PFSK-1 (cell line): ENCODE results near the gene C10orf120.

Experiments
- POLR2AphosphoS5 ChIP-seq: IDR thresholded peaks from 2 replicates; pipeline ENCODE4 v1.6.1; 2012; ENCODE audit warnings: low read depth, mild to moderate bottlenecking, control low read depth, low read length, moderate library complexity
- SIN3A ChIP-seq: IDR thresholded peaks from 2 replicates; pipeline ENCODE4 v1.6.1; 2012; ENCODE audit warnings: mild to moderate bottlenecking, low read length, moderate library complexity, borderline replicate concordance; ENCODE audit not compliant: insufficient read depth
- TAF1 ChIP-seq: IDR thresholded peaks from 2 replicates; pipeline ENCODE4 v1.6.1; 2012; ENCODE audit warnings: low read length, control low read depth, borderline replicate concordance; ENCODE audit not compliant: insufficient read depth
- TF ChIP-seq, protein P1 (sequence below), 2 experiments: IDR thresholded peaks; 2 replicates each; pipeline versions ENCODE4 v1.6.1 to v1.8.0; 2011 to 2012; ENCODE audit warnings: low read depth in 2 of 2, low read length in 2 of 2, control low read depth in 1 of 2, inconsistent platforms in 1 of 2, mild to moderate bottlenecking in 1 of 2, moderate library complexity in 1 of 2; ENCODE audit not compliant: insufficient read depth in 1 of 2

DNA sequence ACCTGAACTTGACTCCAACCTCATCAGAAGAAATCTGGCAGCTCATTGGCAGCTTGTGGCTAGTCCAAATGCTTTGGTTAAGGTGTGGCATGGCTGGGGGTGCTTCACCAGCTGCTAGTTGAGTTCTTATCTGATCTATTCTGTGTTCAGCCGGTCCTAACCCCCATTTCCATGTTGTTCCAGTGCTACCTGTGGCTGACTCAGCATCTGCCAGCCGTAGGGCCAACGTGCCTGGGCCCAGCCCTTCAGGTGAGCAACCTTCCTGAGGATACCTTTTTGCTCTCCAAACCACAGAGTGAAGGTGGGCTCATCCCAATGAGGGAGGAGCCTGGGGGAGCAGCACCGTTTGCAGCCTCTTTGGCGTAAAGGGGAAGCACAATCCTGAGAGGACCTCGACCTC lies 46.8 kb upstream of the C10orf120 start:
- TF ChIP-seq, protein P1, sequence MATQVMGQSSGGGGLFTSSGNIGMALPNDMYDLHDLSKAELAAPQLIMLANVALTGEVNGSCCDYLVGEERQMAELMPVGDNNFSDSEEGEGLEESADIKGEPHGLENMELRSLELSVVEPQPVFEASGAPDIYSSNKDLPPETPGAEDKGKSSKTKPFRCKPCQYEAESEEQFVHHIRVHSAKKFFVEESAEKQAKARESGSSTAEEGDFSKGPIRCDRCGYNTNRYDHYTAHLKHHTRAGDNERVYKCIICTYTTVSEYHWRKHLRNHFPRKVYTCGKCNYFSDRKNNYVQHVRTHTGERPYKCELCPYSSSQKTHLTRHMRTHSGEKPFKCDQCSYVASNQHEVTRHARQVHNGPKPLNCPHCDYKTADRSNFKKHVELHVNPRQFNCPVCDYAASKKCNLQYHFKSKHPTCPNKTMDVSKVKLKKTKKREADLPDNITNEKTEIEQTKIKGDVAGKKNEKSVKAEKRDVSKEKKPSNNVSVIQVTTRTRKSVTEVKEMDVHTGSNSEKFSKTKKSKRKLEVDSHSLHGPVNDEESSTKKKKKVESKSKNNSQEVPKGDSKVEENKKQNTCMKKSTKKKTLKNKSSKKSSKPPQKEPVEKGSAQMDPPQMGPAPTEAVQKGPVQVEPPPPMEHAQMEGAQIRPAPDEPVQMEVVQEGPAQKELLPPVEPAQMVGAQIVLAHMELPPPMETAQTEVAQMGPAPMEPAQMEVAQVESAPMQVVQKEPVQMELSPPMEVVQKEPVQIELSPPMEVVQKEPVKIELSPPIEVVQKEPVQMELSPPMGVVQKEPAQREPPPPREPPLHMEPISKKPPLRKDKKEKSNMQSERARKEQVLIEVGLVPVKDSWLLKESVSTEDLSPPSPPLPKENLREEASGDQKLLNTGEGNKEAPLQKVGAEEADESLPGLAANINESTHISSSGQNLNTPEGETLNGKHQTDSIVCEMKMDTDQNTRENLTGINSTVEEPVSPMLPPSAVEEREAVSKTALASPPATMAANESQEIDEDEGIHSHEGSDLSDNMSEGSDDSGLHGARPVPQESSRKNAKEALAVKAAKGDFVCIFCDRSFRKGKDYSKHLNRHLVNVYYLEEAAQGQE (IDR thresholded peaks at IDR 0.05; ENCODE audit: insufficient read depth in 1 of 2, low read depth in 2 of 2, low read length in 2 of 2): no peak
- TF ChIP-seq POLR2AphosphoS5 (no peak), TAF1 (no peak), SIN3A (no peak)
